Activated CD4-positive, CD25-positive, alpha-beta regulatory T cell (primary cell): ENCODE data around the gene BICD2.
"Not testable (repeated sequence)": the region's sequence is repeated elsewhere in the genome, so short reads cannot be mapped to it uniquely, and the experiment has no call there.

Experiments
- DNase-seq, 4 experiments: peaks; one replicate each; lab custom pipeline; 2025; lab: John Stamatoyannopoulos, UW

BICD2 gene

GRCh38 chr9:92770360-92770995 lies 5.8 kb upstream of the BICD2 start:
- no peak for DNase-seq

GRCh38 chr9:92769990-92770359 lies 5.3 kb upstream of the BICD2 start:
- no peak for DNase-seq

- DNase-seq, result no peak
Observed at GRCh38 chr9:92769286-92769685, 4.7 kb upstream of the BICD2 start.

GRCh38 chr9:92768816-92769215 lies 4.2 kb upstream of the BICD2 start:
- DNase-seq, result not testable (repeated sequence)

GRCh38 chr9:92767066-92768054 lies 2.7 kb upstream of the BICD2 start:
- DNase-seq, result no peak

- peak; percentile 94 to 99 (median 96) for DNase-seq
Observed at GRCh38 chr9:92764988-92765936, 629 bp upstream of the BICD2 start.

GRCh38 chr9:92763721-92764380 lies 782 bp downstream of the BICD2 start:
- DNase-seq, result no peak

GRCh38 chr9:92762781-92763708 lies 1.6 kb downstream of the BICD2 start:
- DNase-seq, result no peak

- no peak for DNase-seq
Observed at GRCh38 chr9:92762196-92762595, 2.4 kb downstream of the BICD2 start.

- no peak for DNase-seq
Observed at GRCh38 chr9:92761686-92762085, 2.9 kb downstream of the BICD2 start.

- DNase-seq, result no peak
Observed at GRCh38 chr9:92760494-92760893, 4.1 kb downstream of the BICD2 start.

GRCh38 chr9:92760070-92760469 lies 4.6 kb downstream of the BICD2 start:
- no peak for DNase-seq

GRCh38 chr9:92759446-92759845 lies 5.2 kb downstream of the BICD2 start:
- no peak for DNase-seq

- no peak for DNase-seq
Observed at GRCh38 chr9:92756792-92757191, 7.8 kb downstream of the BICD2 start.

- no peak for DNase-seq
Observed at GRCh38 chr9:92754091-92754745, 10.4 kb downstream of the BICD2 start.

GRCh38 chr9:92752812-92753404 lies 11.7 kb downstream of the BICD2 start:
- DNase-seq, result no peak

GRCh38 chr9:92749934-92750315 lies 14.7 kb downstream of the BICD2 start:
- no peak for DNase-seq

- no peak for DNase-seq
Observed at GRCh38 chr9:92749071-92749933, 15.3 kb downstream of the BICD2 start.

- no peak for DNase-seq
Observed at GRCh38 chr9:92748233-92748497, 16.5 kb downstream of the BICD2 start.
